ENCODE measurements around the gene ARID5A. TPM values are rescaled to one million over a fixed set of nuclear protein-coding genes. Genes with fewer than 3 reads are reported as not detected.

ARID5A gene
- total and polyA plus RNA-seq, 9 of the 15 experiments (the other 6 are each of a cell fraction or from before 2014, with no cell fraction given), result 0.14 to 12.5 (median 3.0) TPM

DNA sequence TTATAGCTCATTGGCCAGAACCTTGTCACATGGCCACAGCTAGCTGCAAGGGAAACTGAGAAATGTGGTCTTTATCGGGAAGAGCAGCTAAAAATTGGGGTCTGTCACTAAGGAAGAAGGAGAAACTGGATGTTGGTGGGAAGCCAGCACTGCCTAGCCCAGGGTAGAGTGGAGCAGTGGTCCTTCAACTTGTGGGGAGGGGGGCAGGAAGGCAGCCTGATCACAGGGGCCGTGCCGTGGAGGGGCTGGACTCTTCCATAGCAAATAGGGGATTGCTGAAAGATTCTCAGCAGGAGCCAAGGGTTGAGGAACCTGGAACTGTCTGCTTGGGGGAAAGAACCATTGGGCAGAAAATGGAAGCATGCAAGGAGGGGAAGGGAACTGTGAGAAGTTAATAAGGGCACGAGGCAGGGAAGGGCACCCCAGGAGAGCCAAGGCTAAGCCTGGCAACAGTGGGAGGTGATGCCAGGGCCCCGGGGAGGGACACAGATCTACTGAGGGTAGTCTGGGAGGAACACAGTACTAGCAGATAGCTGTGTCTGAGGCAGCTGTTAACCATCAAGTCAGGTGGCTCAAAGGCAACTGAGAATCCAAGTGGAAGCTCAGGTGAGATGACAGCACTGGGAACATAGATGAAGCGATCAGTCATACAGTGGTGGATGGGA, 25.5 kb upstream of the ARID5A start:
- 3% methylated on average over 5 of the region's 6 CpGs for WGBS (ENCODE audit: insufficient coverage, low coverage, missing lambda C conversion rate)
- no peaks in the 10 kb centered on the region for H3K79me2 ChIP-seq (ENCODE audit: control insufficient read depth, insufficient read depth, low read length)
- ATAC-seq (no peak), FAIRE-seq (no peak), DNase-seq (ENCODE audit: extremely low read depth in 1 of 4, low spot score in 3 of 4) (no peak)
- no peak overlapping the region for H3K4me3 ChIP-seq
- peaks cover 7 to 24% of the 10 kb centered on the region in 2 experiments; a peak in 4 of 5 replicates for H3K4me1 ChIP-seq (replicated peaks in 1 of 2; ENCODE audit: control insufficient read depth in 2 of 2, insufficient read depth in 2 of 2, low read length in 2 of 2)
- intact Hi-C loops (cut with micrococcal nuclease), result no loop called here
- H3K27ac ChIP-seq (ENCODE audit: extremely low read depth, low read depth, low read length), result no peak overlapping the region
- peak; percentile 33; the same call in 1 of the 2 replicates for TF ChIP-seq USF1 (CRISPR knock-in tag; IDR thresholded peaks at IDR 0.05)
- no peak for TF ChIP-seq ZKSCAN8 (CRISPR knock-in tag; IDR thresholded peaks at IDR 0.05)
- H3K36me3 ChIP-seq (ENCODE audit: control insufficient read depth, insufficient read depth, low read length), result no peaks in the 10 kb centered on the region
- H3K27me3 ChIP-seq (ENCODE audit: control insufficient read depth in 2 of 2, insufficient read depth in 2 of 2, low read length in 2 of 2), result peaks cover 4 to 44% of the 10 kb centered on the region in 2 experiments; a peak in 3 of 5 replicates
- ChIA-PET CTCF (ENCODE audit: low intra/inter-chr PET ratio) (interaction anchor here (4.0 kb wide), 1 partner anchor 103 kb away, joined by 21 read pairs; no protein-coding TSS in a partner anchor), POLR2A (interaction anchor here (1.0 kb wide), 1 partner anchor 19 kb away, joined by 4 read pairs; no protein-coding TSS in a partner anchor)
- in situ Hi-C loops (cut with MboI), result loop anchor here (5.0 to 25.0 kb wide), 3 partner anchors 104 to 724 kb away; no protein-coding TSS in a partner anchor
- peaks cover 2% of the 10 kb centered on the region for H3K9me1 ChIP-seq (ENCODE audit: control insufficient read depth, insufficient read depth, low read length)
- no peak overlapping the region for H2AFZ ChIP-seq (ENCODE audit: low read depth, low read length)
- no peaks in the 10 kb centered on the region for H3K9me3 ChIP-seq (replicated peaks; ENCODE audit: control insufficient read depth, insufficient read depth, low read depth, low read length)
- H4K20me1 ChIP-seq (replicated peaks; ENCODE audit: control insufficient read depth, insufficient read depth, low read length), result peaks cover 7% of the 10 kb centered on the region
- H3K9ac ChIP-seq (ENCODE audit: insufficient read depth in 1 of 2, low read depth in 2 of 2, low read length in 2 of 2), result no peak overlapping the region
- H3K4me2 ChIP-seq (ENCODE audit: insufficient read depth, low read length), result no peak overlapping the region
- BruUV-seq (replicated peaks), result no TSS peak

DNA sequence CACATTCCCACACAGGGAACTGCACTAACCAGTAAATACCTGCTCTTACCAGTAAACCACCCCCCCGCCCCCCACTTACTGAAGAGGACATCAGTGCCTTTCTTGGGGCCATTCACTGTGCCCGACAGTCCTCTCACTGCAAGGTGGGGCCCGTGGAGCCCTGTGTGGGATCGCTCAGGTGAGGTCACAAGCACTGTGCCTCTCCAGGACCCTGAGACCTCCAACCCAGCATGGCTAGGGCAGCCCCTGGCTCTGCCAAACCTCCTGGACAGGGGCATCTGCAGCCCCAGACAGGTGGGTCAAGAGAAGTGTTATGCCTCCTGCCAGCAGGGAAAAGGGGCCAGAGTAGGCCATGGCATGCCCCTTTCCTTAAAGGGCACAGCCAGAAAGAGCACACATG, 24.7 kb upstream of the ARID5A start:
- ChIA-PET CTCF (ENCODE audit: low intra/inter-chr PET ratio) (no interaction called here), POLR2A (no interaction called here)
- in situ Hi-C loops (cut with MboI), result loop anchor here (5.0 to 25.0 kb wide), 3 partner anchors 105 to 725 kb away; no protein-coding TSS in a partner anchor
- no peak for FAIRE-seq
- TF ChIP-seq SMC3 (conservative IDR thresholded peaks at IDR 0.05; ENCODE audit: insufficient read depth, low read depth, low read length), result no peak
- no peak for TF ChIP-seq RBM25 (IDR thresholded peaks at IDR 0.05; ENCODE audit: low read depth, low read length, severe bottlenecking)
- TF ChIP-seq NR2C1 (IDR thresholded peaks at IDR 0.05), result no peak
- TF ChIP-seq NR2C1 (tag; IDR thresholded peaks at IDR 0.05), result no peak
- TF ChIP-seq EHMT2 (IDR thresholded peaks at IDR 0.05), result no peak
- no peak for TF ChIP-seq ZNF668 (CRISPR knock-in tag; IDR thresholded peaks at IDR 0.05)
- TF ChIP-seq EZH2 (IDR thresholded peaks at IDR 0.05; ENCODE audit: borderline replicate concordance, low read depth, low read length), result no peak
- TF ChIP-seq ZNF707 (CRISPR knock-in tag; conservative IDR thresholded peaks at IDR 0.05), result no peak
- TF ChIP-seq FOXP1 (CRISPR knock-in tag; IDR thresholded peaks at IDR 0.05), result no peak
- TF ChIP-seq ZNF3 (CRISPR knock-in tag; IDR thresholded peaks at IDR 0.05), result no peak
- no peaks in the 10 kb centered on the region for H3K9me3 ChIP-seq (replicated peaks; ENCODE audit: control insufficient read depth, insufficient read depth, low read depth, low read length)
- H3K4me1 ChIP-seq (replicated peaks in 1 of 2; ENCODE audit: control insufficient read depth in 2 of 2, insufficient read depth in 2 of 2, low read length in 2 of 2), result peaks cover 7 to 24% of the 10 kb centered on the region in 2 experiments; a peak in 4 of 5 replicates
- peaks cover 2% of the 10 kb centered on the region for H3K9me1 ChIP-seq (ENCODE audit: control insufficient read depth, insufficient read depth, low read length)
- H3K9ac ChIP-seq (ENCODE audit: insufficient read depth in 1 of 2, low read depth in 2 of 2, low read length in 2 of 2), result no peak overlapping the region
- H3K79me2 ChIP-seq (ENCODE audit: control insufficient read depth, insufficient read depth, low read length), result no peaks in the 10 kb centered on the region
- 6% methylated on average over 3 of the region's 4 CpGs for WGBS (ENCODE audit: insufficient coverage, low coverage, missing lambda C conversion rate)
- no peak overlapping the region for H3K4me3 ChIP-seq
- intact Hi-C loops (cut with micrococcal nuclease), result no loop called here
- peaks cover 2 to 37% of the 10 kb centered on the region in 2 experiments; a peak in 3 of 5 replicates for H3K27me3 ChIP-seq (ENCODE audit: control insufficient read depth in 2 of 2, insufficient read depth in 2 of 2, low read length in 2 of 2)
- no peak for DNase-seq (ENCODE audit: extremely low read depth in 1 of 4, low spot score in 3 of 4)
- no peaks in the 10 kb centered on the region for H3K36me3 ChIP-seq (ENCODE audit: control insufficient read depth, insufficient read depth, low read length)
- no peak overlapping the region for H3K4me2 ChIP-seq (ENCODE audit: insufficient read depth, low read length)
- H3K27ac ChIP-seq (ENCODE audit: extremely low read depth, low read depth, low read length), result no peak overlapping the region
- ATAC-seq, result no peak
- H2AFZ ChIP-seq (ENCODE audit: low read depth, low read length), result no peak overlapping the region
- peaks cover 7% of the 10 kb centered on the region for H4K20me1 ChIP-seq (replicated peaks; ENCODE audit: control insufficient read depth, insufficient read depth, low read length)
- BruUV-seq (replicated peaks), result no TSS peak
